HG02759 (cell line): ENCODE results near the gene PTGS1.
"Not testable (repeated sequence)": the region's sequence is repeated elsewhere in the genome, so short reads cannot be mapped to it uniquely, and the experiment has no call there.

Source experiments
- ATAC-seq: cut with Tn5 transposase; IDR thresholded peaks from one replicate; pipeline ENCODE4 v1.9.1; 2021; ENCODE audit warnings: mild to moderate bottlenecking, moderate library complexity; ENCODE audit not compliant: unreplicated experiment

PTGS1 gene

GRCh38 chr9:122346478-122347347 is 24.1 kb upstream of the PTGS1 start:
- ATAC-seq: peak; percentile 47

- no peak for ATAC-seq
Observed at GRCh38 chr9:122347348-122348287, 23.2 kb upstream of the PTGS1 start.

- no peak for ATAC-seq
Observed at GRCh38 chr9:122348288-122348777, 22.5 kb upstream of the PTGS1 start.

GRCh38 chr9:122348791-122349190 is 22.0 kb upstream of the PTGS1 start:
- no peak for ATAC-seq

- no peak for ATAC-seq
Observed at GRCh38 chr9:122349201-122349600, 21.6 kb upstream of the PTGS1 start.

- peak; percentile 86 for ATAC-seq
Observed at GRCh38 chr9:122350577-122351355, 20.1 kb upstream of the PTGS1 start.

- no peak for ATAC-seq
Observed at GRCh38 chr9:122354536-122355199, 16.2 kb upstream of the PTGS1 start.

GRCh38 chr9:122355336-122355875 is 15.4 kb upstream of the PTGS1 start:
- no peak for ATAC-seq

GRCh38 chr9:122356627-122357026 is 14.2 kb upstream of the PTGS1 start:
- ATAC-seq: no peak

- no peak for ATAC-seq
Observed at GRCh38 chr9:122360891-122361290, 9.9 kb upstream of the PTGS1 start.

- not testable (repeated sequence) for ATAC-seq
Observed at GRCh38 chr9:122363131-122363530, 7.7 kb upstream of the PTGS1 start.

- ATAC-seq: no peak
Observed at GRCh38 chr9:122364117-122364782, 6.6 kb upstream of the PTGS1 start.

GRCh38 chr9:122364783-122365150 is 6.1 kb upstream of the PTGS1 start:
- ATAC-seq: no peak

- ATAC-seq: no peak
Observed at GRCh38 chr9:122366074-122366660, 4.7 kb upstream of the PTGS1 start.

- ATAC-seq: no peak
Observed at GRCh38 chr9:122367065-122367464, 3.8 kb upstream of the PTGS1 start.

- no peak for ATAC-seq
Observed at GRCh38 chr9:122367774-122368460, 2.9 kb upstream of the PTGS1 start.

- ATAC-seq: no peak
Observed at GRCh38 chr9:122368642-122369041, 2.2 kb upstream of the PTGS1 start.

- no peak for ATAC-seq
Observed at GRCh38 chr9:122370303-122370702, 521 bp upstream of the PTGS1 start.
